Nephron (organoid): ENCODE measurements around the gene FAM227B.
"Not testable (repeated sequence)": the region's sequence is repeated elsewhere in the genome, so short reads cannot be mapped to it uniquely, and the experiment has no call there.

Source experiments
- H3K27ac Mint-ChIP-seq, 3 experiments: 2 replicates each; pipeline ENCODE4 v1.8.0; 2020; ENCODE audit warnings: mixed read lengths in 3 of 3, mild to moderate bottlenecking in 2 of 3, moderate library complexity in 1 of 3
- H3K27me3 Mint-ChIP-seq: 2 replicates; pipeline ENCODE4 v1.8.0; 2021; ENCODE audit warnings: low read depth, mild to moderate bottlenecking, moderate library complexity, mixed read lengths
- H3K36me3 Mint-ChIP-seq: 2 replicates; pipeline ENCODE4 v1.8.0; 2020; ENCODE audit warnings: low read depth, mixed read lengths
- H3K4me1 Mint-ChIP-seq: 2 replicates; pipeline ENCODE4 v1.8.0; 2020; ENCODE audit warnings: mixed read lengths
- H3K4me3 Mint-ChIP-seq, 3 experiments: 2 replicates each; pipeline ENCODE4 v1.8.0; 2020; ENCODE audit warnings: mild to moderate bottlenecking in 3 of 3, mixed read lengths in 3 of 3, moderate library complexity in 2 of 3
- H3K9me3 Mint-ChIP-seq: 2 replicates; pipeline ENCODE4 v1.8.0; 2020; ENCODE audit warnings: mixed read lengths
- CTCF ChIP-seq, 3 experiments: fragments of 200-600 bp; sonication (generic); IDR thresholded peaks; one replicate each; pipeline ENCODE4 v1.5.0; 2021; ENCODE audit warnings: antibody characterized with exemption in 3 of 3; ENCODE audit not compliant: unreplicated experiment in 3 of 3

FAM227B gene

GRCh38 chr15:49570672-49571071 is 49.9 kb downstream of the FAM227B start:
- peaks cover 26% of the 10 kb centered on the region for H3K36me3 Mint-ChIP-seq
- no peaks in the 10 kb centered on the region for H3K4me1 Mint-ChIP-seq
- peaks cover 18% of the 10 kb centered on the region for H3K9me3 Mint-ChIP-seq
- H3K4me3 Mint-ChIP-seq: no peak overlapping the region
- TF ChIP-seq CTCF (IDR thresholded peaks at IDR 0.05; ENCODE audit: unreplicated experiment in 3 of 3): no peak
- H3K27ac Mint-ChIP-seq: no peak overlapping the region
- no peaks in the 10 kb centered on the region for H3K27me3 Mint-ChIP-seq

- Mint-ChIP-seq H3K36me3 (peaks cover 26% of the 10 kb centered on the region), H3K9me3 (peaks cover 18% of the 10 kb centered on the region), H3K4me1 (no peaks in the 10 kb centered on the region), H3K4me3 (no peak overlapping the region), H3K27me3 (no peaks in the 10 kb centered on the region), H3K27ac (no peak overlapping the region)
- TF ChIP-seq CTCF (IDR thresholded peaks at IDR 0.05; ENCODE audit: unreplicated experiment in 3 of 3): no peak
Measured at GRCh38 chr15:49570174-49570573, 50.4 kb downstream of the FAM227B start.

GRCh38 chr15:49560045-49560444 is 60.6 kb downstream of the FAM227B start:
- no peaks in the 10 kb centered on the region for H3K4me1 Mint-ChIP-seq
- no peaks in the 10 kb centered on the region for H3K27me3 Mint-ChIP-seq
- H3K27ac Mint-ChIP-seq: no peak overlapping the region
- H3K9me3 Mint-ChIP-seq: peaks cover 59% of the 10 kb centered on the region
- peaks cover 22% of the 10 kb centered on the region for H3K36me3 Mint-ChIP-seq
- no peak for TF ChIP-seq CTCF (IDR thresholded peaks at IDR 0.05; ENCODE audit: unreplicated experiment in 3 of 3)
- no peak overlapping the region for H3K4me3 Mint-ChIP-seq

- TF ChIP-seq CTCF (IDR thresholded peaks at IDR 0.05; ENCODE audit: unreplicated experiment in 3 of 3): no peak
- H3K27me3 Mint-ChIP-seq: no peaks in the 10 kb centered on the region
Measured at GRCh38 chr15:49558929-49559328, 61.7 kb downstream of the FAM227B start.

GRCh38 chr15:49556437-49556836 is 64.2 kb downstream of the FAM227B start:
- H3K27ac Mint-ChIP-seq: no peak overlapping the region
- H3K9me3 Mint-ChIP-seq: peaks cover 64% of the 10 kb centered on the region
- no peak overlapping the region for H3K4me3 Mint-ChIP-seq
- H3K27me3 Mint-ChIP-seq: no peaks in the 10 kb centered on the region
- H3K36me3 Mint-ChIP-seq: peaks cover 20% of the 10 kb centered on the region
- H3K4me1 Mint-ChIP-seq: no peaks in the 10 kb centered on the region
- no peak for TF ChIP-seq CTCF (IDR thresholded peaks at IDR 0.05; ENCODE audit: unreplicated experiment in 3 of 3)

More at GRCh38 chr15:49558929-49559328, 61.7 kb downstream of the FAM227B start:
- peaks cover 63% of the 10 kb centered on the region for H3K9me3 Mint-ChIP-seq
- peaks cover 22% of the 10 kb centered on the region for H3K36me3 Mint-ChIP-seq
- no peaks in the 10 kb centered on the region for H3K4me1 Mint-ChIP-seq
- no peak overlapping the region for H3K4me3 Mint-ChIP-seq
- H3K27ac Mint-ChIP-seq: no peak overlapping the region

GRCh38 chr15:49550342-49550741 is 70.3 kb downstream of the FAM227B start:
- H3K27ac Mint-ChIP-seq, H3K27me3 Mint-ChIP-seq, H3K4me3 Mint-ChIP-seq, H3K4me1 Mint-ChIP-seq: not testable (repeated sequence)
- Mint-ChIP-seq H3K36me3 (peaks cover 15% of the 10 kb centered on the region), H3K9me3 (peaks cover 59% of the 10 kb centered on the region)
